Measurements from ENCODE around the gene ROBO1.
"Not testable (repeated sequence)": the region's sequence is repeated elsewhere in the genome, so short reads cannot be mapped to it uniquely, and the experiment has no call there.

Gene ROBO1

GRCh38 chr3:78726545-78726944 lies 1041.3 kb downstream of the ROBO1 start:
- in situ Hi-C loops (cut with MboI; ENCODE audit: low sequenced_read_pairs): no loop called here

DNA sequence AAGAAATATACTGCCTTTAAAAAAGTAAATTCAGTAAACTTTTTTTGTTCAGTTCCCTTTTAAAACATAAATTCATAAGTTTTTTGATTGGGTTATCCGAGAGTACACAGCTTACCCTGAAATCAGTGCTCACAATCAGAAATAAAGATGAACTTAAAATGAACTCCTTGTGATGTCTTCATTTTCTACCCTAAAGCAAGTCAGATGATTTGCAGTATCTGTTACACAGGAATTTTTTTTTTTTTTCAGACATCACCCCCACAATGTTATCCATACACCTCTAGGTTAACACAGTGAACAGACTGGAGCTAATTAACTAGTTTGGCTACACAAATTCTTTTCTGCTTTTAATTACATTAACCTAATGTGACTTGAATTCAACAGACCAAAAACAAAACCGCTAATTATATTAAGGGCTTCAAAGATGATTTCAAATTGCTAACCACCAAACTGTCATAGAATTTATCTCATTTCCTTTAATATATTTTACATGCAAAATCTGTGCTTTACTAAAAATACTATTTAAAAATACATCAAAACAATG lies 1042.0 kb downstream of the ROBO1 start:
- in situ Hi-C loops (cut with MboI; ENCODE audit: low sequenced_read_pairs): no loop called here

DNA sequence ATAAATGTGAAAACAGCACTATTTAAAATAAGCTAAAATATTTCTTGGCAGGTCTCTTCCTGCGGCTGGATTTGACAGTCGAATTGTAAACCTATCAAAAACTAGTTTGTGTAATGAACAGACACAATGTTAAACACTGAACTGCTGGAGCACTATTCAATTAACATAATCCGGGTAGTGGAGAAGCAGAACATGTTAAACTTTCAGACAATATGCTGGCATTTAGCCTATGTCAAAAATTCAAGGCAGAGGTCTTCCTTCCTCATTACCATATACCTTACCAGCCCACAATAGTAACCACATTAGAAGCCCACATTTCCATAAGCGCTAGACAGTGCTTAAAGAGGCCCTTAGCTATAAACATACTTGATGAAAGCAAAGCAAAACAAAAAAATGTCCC lies 1042.9 kb downstream of the ROBO1 start:
- in situ Hi-C loops (cut with MboI; ENCODE audit: low sequenced_read_pairs): no loop called here

DNA sequence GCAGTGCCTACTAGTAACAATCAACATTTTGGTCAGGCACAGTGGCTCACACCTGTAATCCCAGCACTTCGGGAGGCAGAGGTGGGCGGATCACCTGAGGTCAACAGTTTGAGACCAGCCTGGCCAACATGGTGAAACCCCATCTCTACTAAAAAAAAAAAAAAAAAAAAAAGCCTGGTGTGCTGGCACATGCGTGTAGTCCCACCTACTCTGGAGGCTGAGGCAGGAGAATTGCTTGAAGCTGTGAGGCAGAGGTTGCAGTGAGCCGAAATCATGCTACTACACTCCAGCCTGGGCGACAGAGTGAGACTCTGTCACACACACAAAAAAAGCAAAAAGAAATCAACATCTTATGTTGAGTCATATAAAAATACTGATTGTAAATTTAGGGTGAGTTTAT lies 1043.4 kb downstream of the ROBO1 start:
- in situ Hi-C loops (cut with MboI; ENCODE audit: low sequenced_read_pairs): not testable (repeated sequence)

- in situ Hi-C loops (cut with MboI; ENCODE audit: low sequenced_read_pairs): no loop called here
These were observed 1045.8 kb downstream of the ROBO1 start for GRCh38 chr3:78721771-78722543.

DNA sequence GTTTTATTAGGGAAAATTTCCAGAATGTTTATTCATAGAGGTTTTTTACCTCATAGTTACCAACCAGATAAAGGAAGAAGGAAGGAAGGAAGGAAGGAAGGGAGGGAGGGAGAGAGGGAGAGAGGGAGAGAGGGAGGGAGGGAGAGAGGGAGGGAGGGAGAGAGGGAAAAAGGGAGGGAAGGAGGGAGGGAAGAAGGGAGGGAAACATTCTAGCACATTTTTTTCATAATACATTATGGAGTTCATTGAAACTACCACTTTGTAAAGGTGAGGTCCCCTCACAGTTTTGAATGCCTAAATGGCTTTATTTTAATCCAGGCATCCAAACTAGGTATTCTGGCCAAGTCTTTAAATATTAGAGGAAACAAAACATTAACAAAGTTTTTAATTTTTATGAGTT lies 1049.1 kb downstream of the ROBO1 start:
- in situ Hi-C loops (cut with MboI; ENCODE audit: low sequenced_read_pairs): no loop called here

DNA sequence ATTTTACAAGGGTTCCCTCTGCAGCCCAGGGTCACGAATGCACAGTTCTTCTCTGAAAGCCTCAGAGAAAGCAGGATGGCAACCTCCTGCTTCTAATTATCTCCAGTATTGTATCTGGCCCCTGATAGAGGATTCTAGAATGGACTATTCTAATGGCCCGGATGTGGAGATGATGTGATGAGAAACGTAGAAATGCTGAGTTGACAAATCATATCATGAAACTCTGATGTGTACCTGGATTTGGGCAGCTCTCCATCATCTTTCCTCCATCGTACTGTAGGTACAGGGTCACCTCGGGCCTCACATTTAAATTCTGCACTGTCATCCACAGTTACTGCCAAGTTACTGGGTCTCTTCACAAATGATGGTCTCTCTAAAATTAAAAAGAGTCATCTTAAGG lies 1050.8 kb downstream of the ROBO1 start:
- in situ Hi-C loops (cut with MboI; ENCODE audit: low sequenced_read_pairs): no loop called here

DNA sequence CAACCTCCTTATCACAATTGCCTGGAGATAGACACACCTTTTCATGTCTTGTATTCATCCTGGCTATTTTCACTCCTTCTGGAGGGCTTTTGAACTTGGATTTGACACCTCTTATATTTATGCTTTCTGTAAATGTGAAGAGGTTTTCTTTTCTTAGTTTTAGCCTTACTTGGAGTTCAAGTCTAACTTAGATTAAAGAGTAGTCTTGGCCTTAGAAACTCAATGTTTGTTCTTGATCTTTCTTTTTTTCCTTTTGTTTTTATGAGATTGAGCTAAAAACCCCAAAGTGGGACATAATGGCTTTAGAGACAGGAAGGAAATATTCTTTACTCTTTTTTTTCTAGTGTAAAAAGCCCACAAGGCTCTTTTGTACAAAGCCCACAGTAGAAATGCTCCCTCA lies 1054.9 kb downstream of the ROBO1 start:
- in situ Hi-C loops (cut with MboI; ENCODE audit: low sequenced_read_pairs): no loop called here

GRCh38 chr3:78712270-78712669 lies 1055.5 kb downstream of the ROBO1 start:
- in situ Hi-C loops (cut with MboI; ENCODE audit: low sequenced_read_pairs): no loop called here

DNA sequence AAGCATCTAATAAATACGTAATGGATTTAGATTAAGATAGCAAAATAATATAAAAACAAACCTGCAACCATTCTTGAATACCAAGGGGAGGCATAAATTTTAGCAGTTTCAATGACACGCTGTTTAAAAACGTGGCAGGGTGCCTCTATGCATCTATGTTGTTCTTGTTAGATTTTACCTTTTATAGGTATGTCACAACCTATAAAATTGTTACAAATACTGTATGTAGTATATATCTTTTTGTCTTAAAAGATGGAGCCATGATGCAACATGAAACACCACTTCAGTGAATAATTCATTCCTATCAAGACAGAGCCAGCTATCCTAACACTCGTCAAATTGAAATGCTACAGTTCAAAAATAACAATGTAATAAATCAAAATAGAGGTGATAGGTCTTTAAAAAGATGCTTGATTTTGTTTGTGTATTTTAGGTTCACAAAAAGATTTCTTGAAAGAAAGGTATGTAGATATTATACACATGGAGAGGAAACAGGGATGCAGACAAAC lies 1059.2 kb downstream of the ROBO1 start:
- in situ Hi-C loops (cut with MboI; ENCODE audit: low sequenced_read_pairs): no loop called here

GRCh38 chr3:78707609-78708008 lies 1060.2 kb downstream of the ROBO1 start:
- in situ Hi-C loops (cut with MboI; ENCODE audit: low sequenced_read_pairs): no loop called here

DNA sequence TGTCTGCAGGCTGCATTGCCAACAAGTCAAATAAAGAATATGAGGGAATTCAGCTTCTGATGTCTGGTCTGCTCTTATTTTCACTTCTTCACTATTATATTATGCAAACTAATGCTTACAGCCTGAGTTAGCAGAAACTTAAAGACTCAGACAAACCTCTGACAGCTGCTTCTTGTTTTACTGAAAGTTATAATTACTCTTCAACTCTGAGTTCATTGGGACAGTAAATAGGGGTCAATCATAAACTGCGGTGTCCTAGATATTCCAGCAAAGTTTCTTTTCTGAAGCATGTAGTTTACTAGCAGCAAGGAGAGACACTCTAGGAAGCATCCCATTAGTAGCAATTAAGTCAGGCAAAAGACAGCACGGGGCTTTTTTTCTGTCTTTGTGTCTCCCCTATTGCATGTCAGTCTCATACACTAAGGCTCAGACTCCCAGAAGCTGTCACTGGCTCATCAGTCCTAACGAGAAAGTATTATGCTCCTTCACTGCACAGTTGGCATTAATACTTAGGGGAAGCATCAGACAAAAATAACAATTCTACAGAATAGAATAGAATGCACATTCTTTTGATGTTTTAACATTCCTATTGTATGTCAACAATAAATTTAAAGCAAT lies 1060.8 kb downstream of the ROBO1 start:
- in situ Hi-C loops (cut with MboI; ENCODE audit: low sequenced_read_pairs): no loop called here

GRCh38 chr3:78703944-78704343 lies 1063.9 kb downstream of the ROBO1 start:
- in situ Hi-C loops (cut with MboI; ENCODE audit: low sequenced_read_pairs): no loop called here

- in situ Hi-C loops (cut with MboI; ENCODE audit: low sequenced_read_pairs): no loop called here
These were observed 1066.3 kb downstream of the ROBO1 start for GRCh38 chr3:78701537-78701936.

GRCh38 chr3:78698431-78698830 lies 1069.4 kb downstream of the ROBO1 start:
- in situ Hi-C loops (cut with MboI; ENCODE audit: low sequenced_read_pairs): no loop called here

DNA sequence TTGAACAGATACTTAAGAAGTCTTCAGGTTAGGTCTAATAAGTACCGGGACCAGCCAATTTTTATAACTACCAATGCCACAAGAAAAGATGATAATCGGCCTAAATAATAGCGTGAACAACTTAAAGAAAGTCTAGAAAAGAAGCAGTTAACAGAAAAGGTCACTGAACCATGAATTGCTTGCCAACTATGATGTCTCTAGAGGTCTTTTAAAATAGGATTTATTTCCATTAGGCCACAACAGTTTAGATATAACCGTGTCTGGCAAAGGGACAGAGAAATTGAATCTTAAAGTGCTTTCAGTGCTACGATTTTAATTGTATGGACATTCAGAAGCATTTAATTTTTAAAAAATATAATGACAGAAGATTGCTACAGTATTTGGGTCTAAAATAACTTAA lies 1070.4 kb downstream of the ROBO1 start:
- in situ Hi-C loops (cut with MboI; ENCODE audit: low sequenced_read_pairs): no loop called here

DNA sequence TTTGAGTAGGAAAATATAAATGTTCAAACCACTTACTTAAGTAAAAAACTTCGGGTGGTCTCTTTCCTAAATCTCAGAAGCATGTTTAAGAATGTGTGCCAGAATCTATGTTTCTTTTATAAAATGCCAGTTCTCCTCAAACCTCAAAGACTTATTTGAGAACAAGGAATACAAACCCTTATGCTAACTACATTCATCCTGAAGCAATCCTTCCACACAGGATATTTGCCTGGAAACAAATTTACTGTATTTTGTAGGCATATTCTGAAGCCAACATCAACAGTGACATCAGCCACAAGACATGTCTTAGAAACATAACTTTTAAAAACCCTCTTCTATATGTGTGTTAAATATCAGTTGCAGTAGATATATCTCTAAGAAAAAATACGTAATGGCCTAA lies 1077.0 kb downstream of the ROBO1 start:
- in situ Hi-C loops (cut with MboI; ENCODE audit: low sequenced_read_pairs): no loop called here

GRCh38 chr3:78689378-78689777 lies 1078.4 kb downstream of the ROBO1 start:
- in situ Hi-C loops (cut with MboI; ENCODE audit: low sequenced_read_pairs): no loop called here

DNA sequence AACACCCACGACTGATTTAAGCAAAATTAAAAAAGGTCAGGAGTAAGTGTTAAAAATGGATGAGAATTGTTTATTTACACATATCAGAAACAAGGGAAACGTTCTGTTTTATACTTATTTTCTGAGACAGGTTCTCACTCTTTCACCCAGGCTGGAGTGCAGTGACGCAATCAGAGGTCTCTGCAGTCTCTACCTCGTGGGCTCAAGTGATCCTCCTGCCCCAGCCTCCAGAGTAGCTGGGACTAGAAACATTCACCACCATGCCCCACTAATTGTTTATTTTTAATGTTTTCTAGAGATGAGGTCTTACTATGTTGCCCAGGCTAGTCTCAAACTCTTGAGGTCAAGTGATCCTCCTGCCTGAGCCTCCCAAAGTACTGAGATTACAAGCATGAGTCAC lies 1080.3 kb downstream of the ROBO1 start:
- in situ Hi-C loops (cut with MboI; ENCODE audit: low sequenced_read_pairs): no loop called here

- in situ Hi-C loops (cut with MboI; ENCODE audit: low sequenced_read_pairs): no loop called here
These were observed 1084.5 kb downstream of the ROBO1 start for GRCh38 chr3:78683284-78683683.

GRCh38 chr3:78675119-78675805 lies 1092.5 kb downstream of the ROBO1 start:
- in situ Hi-C loops (cut with MboI; ENCODE audit: low sequenced_read_pairs): not testable (repeated sequence)

- in situ Hi-C loops (cut with MboI; ENCODE audit: low sequenced_read_pairs): loop anchor here (25.0 kb wide), 1 partner anchor 342 kb away; no protein-coding TSS in a partner anchor
These were observed 1097.1 kb downstream of the ROBO1 start for GRCh38 chr3:78670746-78671145.
